Measurements from ENCODE around the gene PXMP4.

The PXMP4 gene

DNA sequence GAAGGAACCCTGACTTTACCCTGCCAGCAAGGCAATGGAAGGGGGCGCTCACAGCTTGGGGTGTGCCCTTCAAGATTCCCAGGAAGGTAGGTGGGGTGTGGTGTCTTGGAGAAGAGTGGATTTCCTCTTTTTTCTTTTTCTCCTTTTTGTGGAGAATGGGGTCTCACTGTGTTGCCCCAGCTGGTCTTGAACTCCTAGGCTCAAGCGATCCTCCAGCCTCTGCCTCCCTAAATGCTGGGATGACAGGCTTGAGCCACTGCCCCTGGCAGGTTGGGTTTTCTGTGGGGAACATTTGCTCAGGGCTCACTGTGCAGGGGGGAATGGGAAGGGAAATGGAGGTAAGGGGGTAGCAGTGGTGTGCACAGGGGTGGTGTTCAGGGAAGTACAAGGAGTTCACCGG is 7.7 kb upstream of the PXMP4 start:
- Histone ChIP-seq H3K4me1 (ENCODE audit: insufficient read depth, low read length) (peaks cover 4% of the 10 kb centered on the region), H3K9me3 (ENCODE audit: low read length) (no peaks in the 10 kb centered on the region), H3K36me3 (ENCODE audit: insufficient read depth, low read length) (no peaks in the 10 kb centered on the region), H2AFZ (ENCODE audit: low read depth, low read length) (no peak overlapping the region), H3K27me3 (ENCODE audit: insufficient read depth, low read length) (no peaks in the 10 kb centered on the region), H3K4me3 (ENCODE audit: low read length) (no peak overlapping the region)

DNA sequence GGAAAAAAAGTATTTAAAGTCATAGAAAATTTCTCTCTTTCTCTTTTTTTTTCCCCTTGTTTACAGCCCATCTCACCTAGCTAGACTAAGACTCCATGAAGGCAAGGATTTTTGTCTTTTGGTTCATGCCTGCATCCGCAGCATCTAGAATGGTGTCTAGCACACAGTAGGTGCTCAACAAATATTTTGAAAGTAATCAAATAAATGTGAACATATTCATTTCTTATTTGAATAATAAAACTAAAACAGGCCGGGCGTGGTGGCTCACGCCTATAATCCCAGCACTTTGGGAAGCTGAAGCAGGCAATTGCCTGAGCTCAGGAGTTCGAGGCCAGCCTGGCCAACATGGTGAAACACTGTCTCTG is 7.0 kb upstream of the PXMP4 start:
- H3K27me3 ChIP-seq (ENCODE audit: insufficient read depth, low read length) = no peaks in the 10 kb centered on the region
- no peaks in the 10 kb centered on the region for H3K9me3 ChIP-seq (ENCODE audit: low read length)
- no peak overlapping the region for H3K4me3 ChIP-seq (ENCODE audit: low read length)
- H2AFZ ChIP-seq (ENCODE audit: low read depth, low read length) = no peak overlapping the region
- H3K4me1 ChIP-seq (ENCODE audit: insufficient read depth, low read length) = no peaks in the 10 kb centered on the region
- H3K36me3 ChIP-seq (ENCODE audit: insufficient read depth, low read length) = no peaks in the 10 kb centered on the region

- no peaks in the 10 kb centered on the region for H3K4me1 ChIP-seq (ENCODE audit: insufficient read depth, low read length)
- H3K27me3 ChIP-seq (ENCODE audit: insufficient read depth, low read length) = no peaks in the 10 kb centered on the region
- no peak overlapping the region for H3K4me3 ChIP-seq (ENCODE audit: low read length)
- no peaks in the 10 kb centered on the region for H3K9me3 ChIP-seq (ENCODE audit: low read length)
- no peak overlapping the region for H2AFZ ChIP-seq (ENCODE audit: low read depth, low read length)
- H3K36me3 ChIP-seq (ENCODE audit: insufficient read depth, low read length) = no peaks in the 10 kb centered on the region
Measured at GRCh38 chr20:33725607-33726264, 5.6 kb upstream of the PXMP4 start.

- H2AFZ ChIP-seq (ENCODE audit: low read depth, low read length) = no peak overlapping the region
- no peaks in the 10 kb centered on the region for H3K4me1 ChIP-seq (ENCODE audit: insufficient read depth, low read length)
- H3K4me3 ChIP-seq (ENCODE audit: low read length) = no peak overlapping the region
- no peaks in the 10 kb centered on the region for H3K27me3 ChIP-seq (ENCODE audit: insufficient read depth, low read length)
- H3K9me3 ChIP-seq (ENCODE audit: low read length) = no peaks in the 10 kb centered on the region
- no peaks in the 10 kb centered on the region for H3K36me3 ChIP-seq (ENCODE audit: insufficient read depth, low read length)
Measured at GRCh38 chr20:33724439-33725094, 4.5 kb upstream of the PXMP4 start.

- H3K4me1 ChIP-seq (ENCODE audit: insufficient read depth, low read length) = no peaks in the 10 kb centered on the region
- H3K4me3 ChIP-seq (ENCODE audit: low read length) = no peak overlapping the region
- no peaks in the 10 kb centered on the region for H3K9me3 ChIP-seq (ENCODE audit: low read length)
- no peaks in the 10 kb centered on the region for H3K27me3 ChIP-seq (ENCODE audit: insufficient read depth, low read length)
- no peak overlapping the region for H2AFZ ChIP-seq (ENCODE audit: low read depth, low read length)
- H3K36me3 ChIP-seq (ENCODE audit: insufficient read depth, low read length) = no peaks in the 10 kb centered on the region
Measured at GRCh38 chr20:33721391-33722140, 1.5 kb upstream of the PXMP4 start.

- H3K4me1 ChIP-seq (ENCODE audit: insufficient read depth, low read length) = no peaks in the 10 kb centered on the region
- no peaks in the 10 kb centered on the region for H3K27me3 ChIP-seq (ENCODE audit: insufficient read depth, low read length)
Measured at GRCh38 chr20:33719277-33719988, 677 bp downstream of the PXMP4 start.

DNA sequence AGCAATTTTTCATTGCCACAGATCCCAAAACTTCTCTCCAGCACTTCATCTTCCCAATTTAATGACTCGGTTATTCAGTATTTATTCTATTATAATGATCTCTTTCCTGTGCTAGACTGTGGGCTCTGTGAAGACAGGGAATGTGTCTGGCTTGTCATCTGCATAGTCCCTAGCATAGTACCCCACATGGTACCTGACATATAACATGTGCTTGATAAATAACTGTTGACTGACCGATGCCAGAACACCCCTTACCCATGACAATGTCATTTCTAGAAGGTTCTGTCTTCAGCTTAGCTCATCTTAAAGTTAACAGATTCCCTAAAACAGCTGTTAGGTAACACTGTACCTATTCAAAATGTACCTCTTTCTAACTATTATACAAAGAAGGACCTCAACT is 3.6 kb downstream of the PXMP4 start:
- H3K36me3 ChIP-seq (ENCODE audit: insufficient read depth, low read length) = no peaks in the 10 kb centered on the region
- H3K9me3 ChIP-seq (ENCODE audit: low read length) = no peaks in the 10 kb centered on the region
- H3K4me3 ChIP-seq (ENCODE audit: low read length) = no peak overlapping the region
- no peak overlapping the region for H2AFZ ChIP-seq (ENCODE audit: low read depth, low read length)
- no peaks in the 10 kb centered on the region for H3K27me3 ChIP-seq (ENCODE audit: insufficient read depth, low read length)
- no peaks in the 10 kb centered on the region for H3K4me1 ChIP-seq (ENCODE audit: insufficient read depth, low read length)

More at GRCh38 chr20:33719277-33719988, 677 bp downstream of the PXMP4 start:
- H3K9me3 ChIP-seq (ENCODE audit: low read length) = no peaks in the 10 kb centered on the region
- H3K4me3 ChIP-seq (ENCODE audit: low read length) = no peak overlapping the region
- H2AFZ ChIP-seq (ENCODE audit: low read depth, low read length) = no peak overlapping the region
- H3K36me3 ChIP-seq (ENCODE audit: insufficient read depth, low read length) = no peaks in the 10 kb centered on the region

DNA sequence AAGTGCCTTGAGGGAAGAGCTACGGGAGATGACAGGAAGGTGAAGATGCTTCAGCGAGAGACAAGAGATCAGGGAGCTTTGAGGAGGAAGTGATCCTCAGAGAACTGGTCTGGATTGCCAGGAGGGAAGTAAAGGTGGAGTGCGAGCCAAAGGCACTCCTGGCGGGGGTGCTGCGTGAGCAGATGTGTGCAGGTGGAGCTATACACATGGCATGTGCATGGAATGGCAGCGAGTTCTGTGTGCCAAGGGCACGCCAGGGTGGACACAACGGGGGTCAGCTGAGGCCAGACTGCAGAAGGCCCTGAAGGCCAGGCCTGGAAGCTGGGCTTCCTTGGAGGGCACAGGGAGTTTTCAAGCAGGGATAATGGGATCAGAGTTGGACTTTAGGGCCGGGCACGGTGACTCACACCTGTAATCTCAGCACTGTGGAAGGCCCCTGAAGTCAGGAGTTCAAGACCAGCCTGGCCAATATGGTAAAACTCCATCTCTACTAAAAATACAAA is 6.2 kb downstream of the PXMP4 start:
- Histone ChIP-seq H3K27me3 (ENCODE audit: insufficient read depth, low read length) (no peaks in the 10 kb centered on the region), H3K4me1 (ENCODE audit: insufficient read depth, low read length) (no peaks in the 10 kb centered on the region), H3K4me3 (ENCODE audit: low read length) (no peak overlapping the region), H3K36me3 (ENCODE audit: insufficient read depth, low read length) (no peaks in the 10 kb centered on the region), H2AFZ (ENCODE audit: low read depth, low read length) (no peak overlapping the region), H3K9me3 (ENCODE audit: low read length) (no peaks in the 10 kb centered on the region)

DNA sequence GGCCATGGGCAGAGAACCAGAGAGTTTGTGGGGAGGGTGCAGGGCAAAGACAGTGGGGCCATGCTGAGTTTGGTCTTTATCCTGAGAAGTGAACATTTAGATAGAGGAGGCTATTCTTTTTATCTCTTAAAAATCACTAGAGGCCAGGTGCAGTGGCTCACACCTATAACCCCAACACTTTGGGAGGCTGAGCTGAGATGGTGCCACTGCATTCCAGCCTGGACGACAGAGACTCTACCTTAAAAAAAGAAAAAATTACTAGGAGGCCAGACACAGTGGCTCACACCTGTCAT is 8.7 kb downstream of the PXMP4 start:
- Histone ChIP-seq H3K4me3 (ENCODE audit: low read length) (no peak overlapping the region), H3K4me1 (ENCODE audit: insufficient read depth, low read length) (no peaks in the 10 kb centered on the region), H3K9me3 (ENCODE audit: low read length) (no peaks in the 10 kb centered on the region)

DNA sequence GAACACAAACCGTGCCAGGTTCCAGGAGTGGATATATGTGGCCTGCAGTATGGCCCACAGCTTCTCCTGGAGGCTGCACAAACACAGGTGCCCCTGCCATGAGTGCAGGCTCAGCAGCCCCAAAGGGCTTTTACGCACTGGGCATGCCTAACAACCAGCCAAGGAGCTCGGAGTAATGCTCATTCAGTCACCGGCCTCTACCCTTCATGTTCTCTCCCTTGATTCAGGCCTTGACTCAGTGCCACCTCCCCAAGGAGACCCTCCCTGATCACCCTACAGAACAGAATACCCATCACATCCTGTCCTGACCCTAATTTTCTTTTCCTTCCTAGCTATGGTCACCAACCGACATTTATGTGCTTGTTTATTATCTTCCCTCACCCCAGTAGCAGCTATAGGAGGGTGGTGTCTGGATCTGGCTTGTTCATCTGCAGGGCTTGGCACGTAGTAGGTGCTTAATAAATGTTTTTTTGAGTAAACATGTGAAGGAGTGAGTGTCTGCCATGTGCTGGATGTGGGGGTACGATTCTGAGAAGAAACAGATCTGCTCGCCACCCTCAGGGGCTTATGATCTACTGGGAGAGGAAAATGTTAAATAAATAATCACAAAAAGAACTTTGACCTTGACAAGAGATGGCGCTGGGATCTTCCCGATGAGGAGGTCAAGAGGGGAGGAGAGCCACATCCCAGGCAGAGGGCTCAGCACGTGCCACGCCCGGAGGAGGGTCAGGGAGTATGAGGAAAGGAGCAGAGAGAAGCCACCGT is 9.2 kb downstream of the PXMP4 start:
- no peaks in the 10 kb centered on the region for H3K4me1 ChIP-seq (ENCODE audit: insufficient read depth, low read length)
- H3K27me3 ChIP-seq (ENCODE audit: insufficient read depth, low read length) = no peaks in the 10 kb centered on the region
- no peaks in the 10 kb centered on the region for H3K9me3 ChIP-seq (ENCODE audit: low read length)
- H2AFZ ChIP-seq (ENCODE audit: low read depth, low read length) = no peak overlapping the region
- no peak overlapping the region for H3K4me3 ChIP-seq (ENCODE audit: low read length)
- H3K36me3 ChIP-seq (ENCODE audit: insufficient read depth, low read length) = no peaks in the 10 kb centered on the region

More for the DNA sequence above, 8.7 kb downstream of the PXMP4 start:
- H3K27me3 ChIP-seq (ENCODE audit: insufficient read depth, low read length) = no peaks in the 10 kb centered on the region
- no peaks in the 10 kb centered on the region for H3K36me3 ChIP-seq (ENCODE audit: insufficient read depth, low read length)
- no peak overlapping the region for H2AFZ ChIP-seq (ENCODE audit: low read depth, low read length)

GRCh38 chr20:33709905-33710541 is 10.1 kb downstream of the PXMP4 start:
- no peak overlapping the region for H2AFZ ChIP-seq (ENCODE audit: low read depth, low read length)
- no peaks in the 10 kb centered on the region for H3K27me3 ChIP-seq (ENCODE audit: insufficient read depth, low read length)
- no peak overlapping the region for H3K4me3 ChIP-seq (ENCODE audit: low read length)
- no peaks in the 10 kb centered on the region for H3K4me1 ChIP-seq (ENCODE audit: insufficient read depth, low read length)
- H3K9me3 ChIP-seq (ENCODE audit: low read length) = no peaks in the 10 kb centered on the region
- H3K36me3 ChIP-seq (ENCODE audit: insufficient read depth, low read length) = no peaks in the 10 kb centered on the region

- H3K36me3 ChIP-seq (ENCODE audit: insufficient read depth, low read length) = no peaks in the 10 kb centered on the region
- H3K27me3 ChIP-seq (ENCODE audit: insufficient read depth, low read length) = no peaks in the 10 kb centered on the region
- no peaks in the 10 kb centered on the region for H3K4me1 ChIP-seq (ENCODE audit: insufficient read depth, low read length)
- no peaks in the 10 kb centered on the region for H3K9me3 ChIP-seq (ENCODE audit: low read length)
- H3K4me3 ChIP-seq (ENCODE audit: low read length) = no peak overlapping the region
- no peak overlapping the region for H2AFZ ChIP-seq (ENCODE audit: low read depth, low read length)
Measured at GRCh38 chr20:33709398-33709797, 10.7 kb downstream of the PXMP4 start.
